Right lobe of liver (tissue), 4 donors: ENCODE data around the gene RCAN1.

Experiments
- CTCF ChIP-seq, 4 donors: fragments of 200-600 bp in 3 of 4; fragments of 450-650 bp in 1 of 4; IDR thresholded peaks; one replicate each; pipeline versions ENCODE4 v1.5.1 to v1.8.0; 2016 to 2022; ENCODE audit warnings: antibody characterized with exemption in 4 of 4, mild to moderate bottlenecking in 2 of 4
- POLR2A ChIP-seq: fragments of 450-650 bp; IDR thresholded peaks from one replicate; pipeline ENCODE4 v1.6.1; 2017; ENCODE audit warnings: antibody characterized with exemption, mild to moderate bottlenecking
- donor health status: DM: no; HTN: no; CAD: no.
- donor health status: DM: no; HTN: no; CAD: no.
- donor health status: DM: no; HTN: yes; CAD: no.

- peak; percentile 39 for TF ChIP-seq POLR2A
- TF ChIP-seq CTCF (IDR thresholded peaks at IDR 0.05), result no peak
These were observed 69.6 kb downstream of the RCAN1 start for GRCh38 chr21:34545079-34545884.
